NCI-H226 (cell line): ENCODE results near the gene KIF12.
"Not testable (repeated sequence)": the region's sequence is repeated elsewhere in the genome, so short reads cannot be mapped to it uniquely, and the experiment has no call there.

Experiments
- DNase-seq: peaks from one replicate; pipeline ENCODE4 v3.0.0-alpha.2; 2015

KIF12 gene

DNA sequence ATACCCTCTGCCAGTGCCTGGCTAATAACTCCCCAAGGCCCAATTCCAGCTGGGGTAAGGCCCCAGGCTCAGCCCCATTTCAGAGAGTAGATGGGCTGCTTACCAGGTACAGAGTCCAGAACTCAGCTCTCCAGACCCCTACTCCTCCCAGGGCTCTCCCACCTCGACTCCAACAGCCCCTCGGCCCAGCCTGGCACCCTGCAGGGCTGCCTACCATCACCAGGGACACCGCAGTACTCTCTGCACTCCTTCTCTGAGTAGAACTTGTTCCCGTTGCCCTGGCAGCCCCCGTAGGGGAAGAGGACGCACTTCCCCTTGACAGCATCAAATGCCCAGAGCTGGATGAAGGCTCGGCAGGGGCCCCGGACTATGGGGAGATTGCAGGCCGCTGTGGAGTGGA is 38.4 kb downstream of the KIF12 start:
- no peak for DNase-seq

DNA sequence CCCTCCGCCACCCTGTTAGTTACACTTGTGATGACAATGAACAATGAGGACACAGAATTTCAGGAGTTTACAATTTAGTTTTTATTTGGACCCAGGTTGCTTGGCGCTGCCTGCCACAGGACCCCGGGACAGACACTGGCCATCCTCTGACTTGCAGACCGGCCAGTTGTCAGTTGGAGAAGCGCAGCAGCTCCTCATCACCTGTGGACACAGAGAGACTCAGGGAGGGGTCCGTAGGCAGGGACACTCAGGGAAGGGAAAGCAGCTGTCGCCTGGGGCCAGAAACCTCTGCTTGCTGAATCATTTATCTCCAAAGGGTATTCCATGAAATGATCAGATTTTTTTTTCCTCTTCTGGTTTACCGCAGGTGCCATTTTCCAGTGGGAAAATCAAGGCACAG is 39.0 kb downstream of the KIF12 start:
- no peak for DNase-seq

DNA sequence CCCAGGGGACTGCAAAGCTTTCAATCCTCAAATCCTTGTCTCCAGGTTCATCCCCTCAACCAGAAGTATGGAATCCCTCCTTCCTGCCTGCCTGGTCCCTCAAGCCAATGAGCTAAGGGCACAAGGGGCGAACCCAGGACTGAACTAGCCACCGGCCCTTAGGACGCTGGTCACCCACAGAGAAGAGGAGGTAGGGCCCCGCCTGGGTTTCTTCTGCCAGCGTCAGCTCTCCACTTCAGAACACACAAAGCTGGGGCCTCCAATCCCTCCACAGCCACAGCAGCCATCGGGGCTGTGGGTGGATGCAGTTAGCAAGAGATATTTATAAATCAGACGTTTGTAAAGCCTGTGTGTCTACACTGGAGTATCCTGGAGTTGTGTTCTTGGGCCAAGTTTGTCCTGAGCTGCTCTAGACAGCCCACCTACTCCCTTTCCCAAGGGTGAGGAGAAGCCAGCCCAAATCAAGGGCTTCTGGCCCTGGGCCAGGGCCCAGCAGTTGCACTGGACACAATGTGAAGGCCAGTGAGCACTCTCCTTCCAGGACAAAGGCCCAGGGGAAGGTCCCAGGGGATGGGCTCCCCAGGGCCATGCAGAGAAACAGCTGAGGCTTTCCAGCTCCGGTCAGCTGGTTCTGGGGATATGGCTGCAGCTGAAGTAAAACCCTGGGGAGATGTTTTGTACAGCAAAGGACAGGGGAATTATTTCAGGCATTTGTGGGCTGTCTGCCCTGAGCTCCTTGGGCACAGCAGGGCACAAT is 39.9 kb downstream of the KIF12 start:
- no peak for DNase-seq

DNA sequence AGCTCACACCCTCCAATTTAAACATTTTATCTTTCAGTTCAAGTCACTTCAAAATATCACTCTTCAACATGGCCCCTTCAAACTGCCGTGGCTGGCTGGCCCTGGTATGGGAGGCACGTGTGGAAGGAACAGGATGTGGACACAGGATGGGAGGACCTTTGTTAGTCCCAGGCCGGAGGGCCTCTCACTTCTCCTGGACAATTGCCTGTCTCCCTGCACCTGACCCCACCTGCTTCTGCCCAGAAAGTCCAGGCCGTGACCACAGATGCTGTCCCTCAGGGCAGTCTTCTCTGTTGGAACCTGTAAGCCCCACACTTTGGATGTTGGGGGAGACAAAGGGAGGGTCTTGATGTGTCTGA is 40.4 kb downstream of the KIF12 start:
- no peak for DNase-seq

DNA sequence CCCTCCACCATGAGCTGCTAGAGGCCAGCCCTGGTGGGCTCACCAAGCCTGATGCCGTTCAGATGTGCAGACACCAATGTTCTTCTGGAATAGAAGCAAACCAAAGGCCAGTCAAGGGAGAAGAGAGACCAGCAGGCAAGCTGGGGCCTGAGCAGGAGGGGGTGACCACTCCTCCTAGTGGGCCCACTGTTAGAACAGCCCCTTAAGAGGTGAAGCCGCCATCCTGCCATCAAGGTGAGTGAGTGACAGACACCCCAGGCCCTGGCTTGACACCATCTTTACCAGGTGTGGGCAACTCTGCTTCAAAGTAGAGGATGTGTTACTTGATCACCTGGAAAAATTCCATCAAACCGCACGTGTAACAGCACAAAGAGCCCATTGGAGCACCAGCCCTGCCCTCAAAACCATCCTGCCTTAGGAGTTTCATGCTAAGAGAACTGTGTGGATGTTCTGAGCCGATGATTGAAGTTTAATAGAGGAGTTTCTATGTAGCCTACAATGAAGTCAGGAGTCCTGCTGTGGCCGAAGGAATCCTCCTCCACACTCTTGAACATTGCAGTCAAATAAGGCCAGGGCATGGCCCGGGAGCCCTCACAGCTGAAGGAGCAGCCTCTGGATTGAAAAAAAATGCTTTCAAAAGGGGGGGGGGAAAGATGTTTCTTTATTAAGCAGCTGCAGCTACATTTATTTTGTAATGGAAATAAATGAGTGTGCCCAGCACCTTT is 41.8 kb downstream of the KIF12 start:
- DNase-seq, result no peak

DNA sequence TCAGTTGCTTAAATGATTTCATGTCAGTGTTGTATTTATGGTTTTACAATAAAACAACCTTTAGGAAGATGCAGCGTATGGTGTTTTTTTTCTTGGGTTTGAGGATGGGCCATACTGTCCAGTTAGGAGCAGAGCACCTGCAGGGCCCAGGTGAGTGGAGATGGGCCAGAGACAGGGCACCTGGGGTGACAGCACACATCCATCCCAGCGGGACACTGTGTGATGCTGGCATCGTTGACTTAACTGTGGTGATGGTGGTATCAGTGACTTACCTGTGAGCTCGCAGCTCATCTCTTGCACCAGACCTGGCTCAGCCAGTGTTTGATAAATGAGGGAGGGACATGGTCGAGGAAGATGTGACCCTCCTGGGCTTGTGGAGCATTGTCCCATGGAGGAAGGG is 42.6 kb downstream of the KIF12 start:
- no peak for DNase-seq

DNA sequence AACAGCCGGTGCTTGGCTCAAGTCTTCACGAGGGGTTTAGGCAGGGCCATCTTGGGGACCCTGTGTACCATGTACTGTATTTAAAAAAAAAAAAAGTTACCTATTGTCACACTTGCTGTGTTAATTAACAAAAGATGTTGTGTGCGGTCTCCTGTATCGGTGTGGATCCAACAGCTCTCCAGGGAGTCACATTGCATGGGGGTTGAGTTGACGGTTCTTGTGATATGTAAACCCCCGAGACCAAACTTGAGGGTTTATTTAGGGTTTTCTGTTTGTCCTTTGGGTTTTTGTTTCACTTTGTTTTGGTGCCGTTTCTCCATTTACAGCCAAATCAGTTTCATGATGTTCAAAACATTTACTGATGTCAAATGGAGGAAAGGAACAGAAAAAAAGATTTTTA is 43.2 kb downstream of the KIF12 start:
- no peak for DNase-seq

DNA sequence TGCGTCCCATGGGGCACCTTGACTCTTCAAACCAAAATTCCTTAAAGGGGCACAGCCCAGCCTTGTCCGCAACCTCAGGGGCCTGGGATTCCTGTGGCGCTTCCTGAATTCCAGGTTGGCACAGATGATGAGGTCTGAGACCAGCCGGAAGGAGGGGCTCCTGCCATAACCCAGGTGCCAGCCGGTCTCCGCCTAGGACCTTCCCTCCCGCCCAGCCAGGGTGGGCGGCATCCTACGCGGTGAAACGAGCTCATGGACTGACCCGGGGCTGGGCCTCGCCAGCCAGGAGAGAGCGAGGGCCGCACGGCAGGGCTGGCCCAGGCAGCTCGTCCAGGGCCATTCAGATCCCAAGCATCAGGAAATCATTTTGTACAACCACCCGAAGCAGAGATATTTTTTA is 44.0 kb downstream of the KIF12 start:
- DNase-seq, result no peak

DNA sequence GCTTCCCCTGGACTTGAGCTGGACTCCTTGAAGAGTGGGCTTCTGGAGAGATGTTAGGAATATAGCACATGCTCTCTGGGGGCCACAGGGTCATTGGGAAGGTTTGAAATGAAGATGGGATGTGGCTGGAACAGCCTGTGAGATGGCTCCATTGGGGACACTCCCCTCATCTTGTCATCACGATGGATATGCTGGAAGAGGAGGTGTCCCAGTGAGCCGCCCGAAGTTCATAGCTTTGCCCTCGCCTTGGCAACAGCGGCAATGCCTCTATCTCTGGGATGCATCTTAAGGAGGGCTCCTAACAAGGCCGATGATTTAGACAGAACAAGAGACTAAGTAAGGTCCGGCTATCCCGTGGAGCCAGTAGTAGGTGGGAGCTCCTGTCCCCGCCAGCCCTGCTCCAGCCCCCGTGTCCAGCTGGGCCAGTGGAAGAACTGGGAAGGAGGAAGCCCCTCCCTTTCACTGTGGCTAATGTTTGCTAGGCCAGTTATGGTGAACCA is 44.9 kb downstream of the KIF12 start:
- DNase-seq, result no peak

DNA sequence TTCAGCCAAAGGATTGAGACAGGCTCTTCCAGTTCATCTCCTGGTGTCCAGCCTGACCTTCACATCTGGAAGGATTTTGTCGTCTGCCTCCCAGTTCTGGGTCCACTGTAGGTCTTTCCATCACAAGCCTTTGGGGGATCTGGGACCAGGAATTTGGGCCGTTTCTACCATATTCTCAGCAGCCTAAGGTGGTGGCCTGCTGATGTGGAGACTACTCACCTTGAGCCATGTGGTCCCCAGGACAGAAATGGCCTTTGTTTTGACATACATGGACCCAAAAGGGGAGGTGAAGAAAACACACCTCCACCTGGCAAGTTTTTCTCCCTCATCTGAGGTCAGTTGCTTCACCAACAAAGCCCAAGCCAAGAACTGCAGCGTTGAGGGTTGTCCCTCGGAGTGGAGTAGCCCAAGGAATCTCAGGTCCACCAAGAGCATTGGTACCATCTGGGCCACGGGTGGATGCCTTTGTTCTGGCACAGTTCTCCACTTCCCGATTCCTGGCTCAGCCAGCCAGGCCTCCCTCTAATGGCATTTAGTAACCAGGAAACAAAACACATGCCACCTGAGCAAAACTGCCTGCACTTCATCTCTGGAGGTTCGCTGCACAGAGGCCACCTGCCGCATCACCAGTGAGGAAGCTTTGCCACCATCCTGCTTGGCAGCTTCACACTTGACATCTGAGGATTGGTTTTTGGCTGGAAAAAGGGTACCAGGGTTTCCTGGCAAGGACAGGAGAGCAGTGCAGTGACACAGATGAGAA is 45.7 kb downstream of the KIF12 start:
- DNase-seq, result no peak

DNA sequence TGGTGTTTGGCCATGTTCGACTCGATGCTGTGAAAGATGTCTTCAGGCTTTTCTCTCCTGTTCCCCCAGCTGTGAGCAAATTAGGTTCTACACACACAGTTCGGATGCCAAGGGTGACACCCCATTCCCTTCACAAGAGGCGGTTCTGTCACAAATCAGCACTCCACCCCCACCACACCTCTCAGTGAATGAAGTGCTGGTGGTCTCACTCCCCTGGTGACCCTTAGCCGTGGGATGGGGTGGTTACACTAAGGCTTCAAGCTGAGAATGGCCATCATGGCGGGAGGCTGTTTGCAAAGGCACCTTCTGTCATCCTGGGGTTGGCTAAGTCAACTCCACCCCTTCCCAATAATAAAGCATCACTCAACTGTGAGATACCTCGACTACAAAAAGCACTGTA is 47.4 kb downstream of the KIF12 start:
- no peak for DNase-seq

DNA sequence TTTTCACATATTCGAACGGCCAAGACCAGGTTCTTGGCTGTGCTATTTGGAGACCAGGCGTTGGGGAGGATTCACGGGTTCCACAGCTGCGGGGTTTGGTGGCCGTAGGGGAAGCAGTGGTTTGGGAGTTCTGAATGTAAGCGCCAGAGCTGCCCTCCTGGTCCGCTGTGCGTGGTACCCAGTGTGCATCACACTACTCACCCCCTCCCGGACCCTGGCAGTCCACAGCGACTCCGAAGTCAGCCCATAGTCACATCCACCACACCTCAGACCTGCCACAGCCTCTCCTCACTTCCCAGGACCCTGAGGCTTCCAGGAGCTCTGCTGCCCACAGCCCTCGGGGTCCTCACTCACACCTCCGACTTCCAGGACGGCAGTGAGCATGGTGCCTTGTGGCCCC is 47.8 kb downstream of the KIF12 start:
- DNase-seq, result no peak

DNA sequence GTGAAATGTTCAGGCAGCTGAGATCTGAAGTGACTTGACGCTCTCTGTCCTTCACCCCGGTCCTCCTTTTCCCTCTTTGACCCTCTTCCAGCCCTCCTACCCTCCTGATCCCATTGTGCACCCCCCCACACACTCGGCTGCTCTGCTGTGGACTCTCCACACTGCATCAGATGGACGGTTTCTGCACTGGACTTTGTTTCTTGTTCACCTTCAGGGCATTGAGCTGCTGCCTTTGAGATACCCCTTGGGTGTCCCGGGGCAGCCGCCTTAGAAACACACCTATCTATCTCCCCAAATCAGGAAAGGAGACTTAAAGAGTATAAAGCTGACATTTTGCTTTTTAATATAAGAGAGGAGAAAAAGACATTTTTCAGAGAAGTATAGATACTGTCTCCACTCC is 48.4 kb downstream of the KIF12 start:
- DNase-seq, result no peak

DNA sequence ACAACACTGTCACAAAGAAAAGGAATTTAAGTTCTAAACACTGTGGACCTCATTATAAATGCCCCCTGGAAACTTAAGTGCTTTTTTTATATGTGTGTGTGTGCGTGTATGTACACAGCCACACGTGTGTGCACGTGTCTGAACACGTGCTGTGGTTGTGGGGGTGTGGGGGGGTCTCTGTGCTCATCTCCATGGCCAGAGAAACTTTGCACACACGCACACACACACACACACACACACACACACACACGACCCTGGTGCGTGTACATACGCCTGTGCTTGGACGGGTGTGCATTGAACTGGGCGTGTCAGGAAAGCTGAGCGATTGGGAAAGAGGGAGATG is 48.9 kb downstream of the KIF12 start:
- no peak for DNase-seq

DNA sequence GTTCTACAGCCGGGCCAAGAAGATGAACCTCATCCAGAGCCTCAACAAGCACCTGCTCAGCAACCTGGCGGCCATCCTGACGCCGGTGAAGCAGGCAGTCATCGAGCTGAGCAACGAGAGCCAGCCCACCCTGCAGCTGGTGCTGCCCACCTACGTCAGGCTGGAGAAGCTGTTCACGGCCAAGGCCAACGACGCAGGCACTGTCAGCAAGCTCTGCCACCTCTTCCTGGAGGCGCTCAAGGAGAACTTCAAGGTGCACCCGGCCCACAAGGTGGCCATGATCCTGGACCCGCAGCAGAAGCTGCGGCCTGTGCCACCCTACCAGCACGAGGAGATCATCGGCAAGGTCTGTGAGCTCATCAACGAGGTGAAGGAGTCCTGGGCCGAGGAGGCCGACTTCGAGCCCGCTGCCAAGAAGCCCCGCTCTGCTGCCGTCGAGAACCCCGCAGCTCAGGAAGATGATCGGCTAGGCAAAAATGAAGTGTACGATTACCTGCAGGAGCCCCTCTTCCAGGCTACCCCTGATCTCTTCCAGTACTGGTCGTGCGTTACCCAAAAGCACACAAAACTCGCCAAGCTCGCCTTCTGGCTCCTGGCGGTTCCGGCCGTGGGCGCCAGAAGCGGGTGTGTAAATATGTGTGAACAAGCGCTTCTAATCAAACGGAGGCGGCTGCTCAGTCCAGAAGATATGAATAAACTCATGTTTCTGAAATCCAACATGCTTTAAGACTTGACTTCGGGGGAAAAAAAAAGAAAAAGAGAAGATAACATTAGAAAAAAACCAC is 49.5 kb downstream of the KIF12 start:
- no peak for DNase-seq

DNA sequence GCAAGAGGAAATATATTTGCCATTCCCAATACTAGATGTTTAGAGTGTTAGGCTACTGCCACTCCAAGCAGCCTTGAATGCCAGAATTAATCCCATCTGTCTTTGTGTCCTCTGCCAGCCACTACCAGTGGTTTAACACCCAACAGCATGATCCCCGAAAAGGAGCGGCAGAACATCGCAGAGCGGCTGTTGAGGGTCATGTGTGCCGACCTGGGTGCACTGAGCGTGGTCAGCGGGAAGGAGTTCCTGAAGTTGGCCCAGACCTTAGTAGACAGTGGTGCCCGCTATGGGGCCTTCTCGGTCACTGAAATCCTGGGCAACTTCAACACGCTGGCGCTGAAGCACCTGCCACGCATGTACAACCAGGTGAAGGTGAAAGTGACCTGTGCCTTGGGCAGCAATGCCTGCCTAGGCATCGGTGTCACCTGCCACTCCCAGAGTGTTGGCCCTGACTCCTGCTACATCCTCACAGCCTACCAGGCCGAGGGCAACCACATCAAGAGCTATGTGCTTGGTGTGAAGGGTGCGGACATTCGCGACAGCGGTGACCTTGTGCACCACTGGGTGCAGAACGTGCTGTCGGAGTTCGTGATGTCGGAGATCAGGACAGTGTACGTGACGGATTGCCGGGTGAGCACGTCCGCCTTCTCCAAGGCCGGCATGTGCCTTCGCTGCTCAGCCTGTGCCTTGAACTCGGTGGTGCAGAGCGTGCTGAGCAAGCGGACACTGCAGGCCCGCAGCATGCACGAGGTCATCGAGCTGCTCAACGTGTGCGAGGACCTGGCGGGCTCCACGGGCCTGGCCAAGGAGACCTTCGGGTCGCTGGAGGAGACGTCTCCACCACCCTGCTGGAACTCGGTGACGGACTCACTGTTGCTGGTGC is 50.3 kb downstream of the KIF12 start:
- DNase-seq, result no peak

DNA sequence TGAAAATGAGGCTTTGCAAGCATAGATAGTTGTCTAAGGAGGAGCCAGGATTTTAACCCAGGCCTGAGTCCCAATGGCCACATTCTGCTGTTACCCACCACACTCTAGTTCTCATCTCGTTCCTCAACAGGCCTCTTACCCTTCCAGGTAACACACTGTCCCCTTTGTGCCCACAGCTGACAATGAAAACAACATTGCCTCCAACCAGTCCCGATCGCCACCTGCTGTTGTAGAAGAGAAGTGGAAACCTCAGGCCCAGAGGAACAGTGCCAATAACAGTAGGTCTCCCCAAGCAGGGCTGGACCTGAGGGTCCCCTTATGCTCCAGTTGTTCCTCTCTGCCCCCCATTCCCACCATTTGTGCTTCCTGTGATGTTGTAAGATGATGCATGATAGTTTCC is 51.4 kb downstream of the KIF12 start:
- no peak for DNase-seq

DNA sequence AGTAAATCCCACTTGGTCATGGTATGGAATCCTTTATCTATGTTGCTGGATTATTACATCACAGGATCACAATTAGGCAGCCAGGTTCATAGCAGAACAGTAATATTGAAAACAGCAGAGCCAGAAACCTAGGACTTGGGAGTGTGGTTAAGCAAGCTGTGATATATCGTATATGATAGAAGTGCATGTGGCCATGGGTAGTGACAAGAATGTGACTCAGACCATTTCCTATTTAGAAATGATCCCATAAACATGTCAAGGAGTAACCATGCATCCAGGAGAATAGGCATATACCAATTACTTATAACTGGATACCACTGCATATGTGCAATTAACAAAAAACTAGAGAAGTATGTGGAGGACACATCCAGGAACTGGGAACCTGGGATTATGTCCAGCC is 52.2 kb downstream of the KIF12 start:
- DNase-seq, result no peak

DNA sequence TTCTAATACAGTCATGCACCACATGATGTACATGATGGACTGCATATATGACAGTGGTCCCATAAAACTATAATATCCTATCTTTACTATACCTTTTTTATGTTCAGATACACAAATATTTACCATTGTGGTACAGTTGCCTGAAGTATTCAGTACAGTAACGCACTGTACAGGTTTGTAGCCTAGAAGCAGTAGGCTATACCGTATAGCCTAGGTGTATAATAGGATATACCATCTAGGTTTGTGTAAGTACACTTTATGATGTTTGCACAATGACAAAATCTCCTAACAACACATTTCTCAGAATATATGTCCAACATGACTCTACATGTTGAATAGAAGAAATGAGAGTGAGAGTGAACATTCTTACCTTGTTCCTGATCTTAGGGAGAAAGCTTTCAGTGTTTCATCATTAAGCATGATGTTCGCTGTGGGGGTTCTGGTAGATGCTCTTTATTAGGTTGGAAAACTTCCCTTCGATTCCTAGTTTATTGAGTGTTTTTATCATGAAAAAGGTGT is 52.8 kb downstream of the KIF12 start:
- no peak for DNase-seq

DNA sequence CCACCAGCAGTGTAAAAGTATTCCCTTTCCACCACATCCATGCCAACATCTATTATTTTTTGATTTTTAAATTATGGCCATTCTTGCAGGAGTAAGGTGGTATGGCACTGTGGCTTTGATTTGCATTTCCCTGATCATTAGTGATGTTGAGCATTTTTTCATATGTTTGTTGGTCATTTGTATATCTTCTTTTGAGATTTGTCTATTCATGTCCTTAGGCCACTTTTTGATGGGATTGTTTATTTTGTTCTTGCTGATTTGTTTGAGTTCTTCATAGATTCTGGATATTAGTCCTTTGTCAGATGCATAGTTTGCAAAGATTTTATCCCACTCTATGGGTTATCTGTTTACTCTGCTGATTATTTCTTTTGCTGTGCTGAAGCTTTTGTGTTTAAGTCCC is 55.4 kb downstream of the KIF12 start:
- not testable (repeated sequence) for DNase-seq
